HEK293 (cell line): Measurements from ENCODE around the gene ABAT.

Source experiments
- GLIS1 ChIP-seq: fragments of 450-650 bp; formaldehyde crosslinking; IDR thresholded peaks from 2 replicates; pipeline ENCODE4 v1.5.1; 2016; ENCODE audit warnings: missing biosample characterization, missing genetic modification characterization
- GLIS2 ChIP-seq: fragments of 450-650 bp; formaldehyde crosslinking; IDR thresholded peaks from 2 replicates; pipeline ENCODE4 v1.5.1; 2016; ENCODE audit warnings: missing biosample characterization, missing genetic modification characterization
- KLF10 ChIP-seq: fragments of 450-650 bp; IDR thresholded peaks from 2 replicates; pipeline ENCODE4 v1.5.1; 2018; ENCODE audit warnings: missing biosample characterization, mild to moderate bottlenecking, missing genetic modification characterization
- KLF8 ChIP-seq: fragments of 450-650 bp; formaldehyde crosslinking; IDR thresholded peaks from 2 replicates; pipeline ENCODE4 v1.5.1; 2016; ENCODE audit warnings: missing biosample characterization, missing genetic modification characterization
- KLF9 ChIP-seq: fragments of 450-650 bp; formaldehyde crosslinking; IDR thresholded peaks from 2 replicates; pipeline ENCODE4 v1.5.1; 2016; ENCODE audit warnings: missing biosample characterization, missing genetic modification characterization, low read depth
- SP2 ChIP-seq: fragments of 450-650 bp; formaldehyde crosslinking; IDR thresholded peaks from 2 replicates; pipeline ENCODE4 v1.5.1; 2016; ENCODE audit warnings: missing biosample characterization, missing genetic modification characterization
- SP7 ChIP-seq: fragments of 450-650 bp; formaldehyde crosslinking; IDR thresholded peaks from 2 replicates; pipeline ENCODE4 v1.5.1; 2016; ENCODE audit warnings: missing biosample characterization, missing genetic modification characterization
- YY2 ChIP-seq: fragments of 450-650 bp; formaldehyde crosslinking; IDR thresholded peaks from 2 replicates; pipeline ENCODE4 v1.5.1; 2016; ENCODE audit warnings: missing biosample characterization, missing genetic modification characterization
- ZBTB20 ChIP-seq: fragments of 450-650 bp; formaldehyde crosslinking; IDR thresholded peaks from 2 replicates; pipeline ENCODE4 v1.5.1; 2016; ENCODE audit warnings: missing biosample characterization, missing genetic modification characterization
- ZFHX2 ChIP-seq: fragments of 450-650 bp; formaldehyde crosslinking; conservative IDR thresholded peaks from 2 replicates; pipeline ENCODE4 v1.5.1; 2016; ENCODE audit warnings: missing biosample characterization, missing genetic modification characterization
- ZFP69B ChIP-seq: fragments of 450-650 bp; formaldehyde crosslinking; IDR thresholded peaks from 2 replicates; pipeline ENCODE4 v1.5.1; 2016; ENCODE audit warnings: missing biosample characterization, missing genetic modification characterization
- ZIC2 ChIP-seq: fragments of 450-650 bp; formaldehyde crosslinking; IDR thresholded peaks from 2 replicates; pipeline ENCODE4 v1.5.1; 2016; ENCODE audit warnings: missing biosample characterization, missing genetic modification characterization
- ZNF10 ChIP-seq: fragments of 450-650 bp; formaldehyde crosslinking; IDR thresholded peaks from 2 replicates; pipeline ENCODE4 v1.5.1; 2017; ENCODE audit warnings: missing biosample characterization, missing genetic modification characterization
- ZNF311 ChIP-seq: fragments of 450-650 bp; formaldehyde crosslinking; IDR thresholded peaks from 2 replicates; pipeline ENCODE4 v1.5.1; 2017; ENCODE audit warnings: missing biosample characterization, missing genetic modification characterization, borderline replicate concordance
- ZNF394 ChIP-seq: fragments of 450-650 bp; formaldehyde crosslinking; IDR thresholded peaks from 2 replicates; pipeline ENCODE4 v1.5.1; 2016; ENCODE audit warnings: missing biosample characterization, missing genetic modification characterization, mild to moderate bottlenecking, moderate library complexity, borderline replicate concordance
- ZNF510 ChIP-seq: fragments of 450-650 bp; formaldehyde crosslinking; IDR thresholded peaks from 2 replicates; pipeline ENCODE4 v1.5.1; 2018; ENCODE audit warnings: mild to moderate bottlenecking, missing genetic modification characterization, missing biosample characterization; ENCODE audit not compliant: insufficient replicate concordance
- ZNF610 ChIP-seq: fragments of 450-650 bp; formaldehyde crosslinking; IDR thresholded peaks from 2 replicates; pipeline ENCODE4 v1.5.1; 2016; ENCODE audit warnings: missing biosample characterization, missing genetic modification characterization, borderline replicate concordance
- ZNF629 ChIP-seq: fragments of 450-650 bp; formaldehyde crosslinking; IDR thresholded peaks from 2 replicates; pipeline ENCODE4 v1.5.1; 2017; ENCODE audit warnings: missing biosample characterization, missing genetic modification characterization
- ZNF76 ChIP-seq: fragments of 450-650 bp; formaldehyde crosslinking; IDR thresholded peaks from 2 replicates; pipeline ENCODE4; 2016; ENCODE audit warnings: low read depth, missing biosample characterization, missing genetic modification characterization, borderline replicate concordance
- ZNF843 ChIP-seq: fragments of 450-650 bp; formaldehyde crosslinking; IDR thresholded peaks from 2 replicates; pipeline ENCODE4 v1.5.1; 2016; ENCODE audit warnings: missing biosample characterization, missing genetic modification characterization
- TF ChIP-seq, protein P1 (sequence below): fragments of 450-650 bp; formaldehyde crosslinking; IDR thresholded peaks from 2 replicates; pipeline ENCODE4 v1.5.1; 2016; ENCODE audit warnings: missing biosample characterization, missing genetic modification characterization
- TF ChIP-seq, protein P2 (sequence below): fragments of 450-650 bp; formaldehyde crosslinking; IDR thresholded peaks from 2 replicates; pipeline ENCODE4 v1.5.1; 2016; ENCODE audit warnings: missing biosample characterization, missing genetic modification characterization
- TF ChIP-seq, protein P3 (sequence below): fragments of 450-650 bp; formaldehyde crosslinking; IDR thresholded peaks from 2 replicates; pipeline ENCODE4 v1.5.1; 2016; ENCODE audit warnings: missing biosample characterization, missing genetic modification characterization
- TF ChIP-seq, protein P4 (sequence below): fragments of 450-650 bp; formaldehyde crosslinking; IDR thresholded peaks from 2 replicates; pipeline ENCODE4 v1.5.1; 2016; ENCODE audit warnings: missing biosample characterization, missing genetic modification characterization, low read depth
- TF ChIP-seq, protein P5 (sequence below): fragments of 450-650 bp; formaldehyde crosslinking; conservative IDR thresholded peaks from 2 replicates; pipeline ENCODE4 v1.5.1; 2016; ENCODE audit warnings: low read depth, missing biosample characterization, missing genetic modification characterization

ABAT gene

DNA sequence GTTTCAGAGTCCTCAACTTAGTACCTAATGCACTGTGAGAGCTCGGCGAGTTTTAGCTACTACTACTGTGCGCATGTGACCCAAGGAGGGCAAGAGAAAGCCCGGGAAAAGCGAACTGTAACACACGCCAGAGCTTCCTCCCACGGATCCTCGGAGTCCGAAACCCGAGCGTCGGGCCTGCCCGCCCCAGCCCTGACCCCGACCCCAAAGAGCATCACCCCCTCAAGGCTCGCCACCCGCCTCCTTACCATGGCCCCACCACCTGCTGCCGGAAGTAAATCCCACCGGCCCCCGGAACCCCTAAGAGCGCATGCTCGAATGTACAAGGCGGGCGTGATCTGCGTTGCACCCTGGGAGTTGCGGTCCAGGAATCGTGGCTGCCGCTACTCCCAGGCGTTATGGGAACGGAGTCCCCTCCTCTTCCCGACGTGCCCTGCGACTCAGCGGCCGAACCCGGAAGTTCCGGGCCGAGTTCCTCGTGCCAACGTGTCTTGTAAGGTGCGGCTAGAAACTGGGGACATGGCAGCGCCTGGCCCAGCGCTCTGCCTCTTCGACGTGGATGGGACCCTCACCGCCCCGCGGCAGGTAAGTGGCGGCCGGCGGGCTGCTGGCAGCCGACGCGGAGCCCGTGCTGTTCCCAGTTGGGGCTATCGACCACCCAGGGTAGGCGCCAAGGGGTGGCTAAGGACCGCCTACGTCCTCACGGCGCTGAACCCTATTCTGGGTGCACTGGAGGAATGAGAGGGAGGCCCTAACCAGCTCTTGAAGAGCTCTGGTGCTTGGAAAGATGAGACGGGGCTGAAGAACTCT, 123.2 kb downstream of the ABAT start, which contains the start of the genes PMM2 and TMEM186 (continued):
- TF ChIP-seq, protein P1, sequence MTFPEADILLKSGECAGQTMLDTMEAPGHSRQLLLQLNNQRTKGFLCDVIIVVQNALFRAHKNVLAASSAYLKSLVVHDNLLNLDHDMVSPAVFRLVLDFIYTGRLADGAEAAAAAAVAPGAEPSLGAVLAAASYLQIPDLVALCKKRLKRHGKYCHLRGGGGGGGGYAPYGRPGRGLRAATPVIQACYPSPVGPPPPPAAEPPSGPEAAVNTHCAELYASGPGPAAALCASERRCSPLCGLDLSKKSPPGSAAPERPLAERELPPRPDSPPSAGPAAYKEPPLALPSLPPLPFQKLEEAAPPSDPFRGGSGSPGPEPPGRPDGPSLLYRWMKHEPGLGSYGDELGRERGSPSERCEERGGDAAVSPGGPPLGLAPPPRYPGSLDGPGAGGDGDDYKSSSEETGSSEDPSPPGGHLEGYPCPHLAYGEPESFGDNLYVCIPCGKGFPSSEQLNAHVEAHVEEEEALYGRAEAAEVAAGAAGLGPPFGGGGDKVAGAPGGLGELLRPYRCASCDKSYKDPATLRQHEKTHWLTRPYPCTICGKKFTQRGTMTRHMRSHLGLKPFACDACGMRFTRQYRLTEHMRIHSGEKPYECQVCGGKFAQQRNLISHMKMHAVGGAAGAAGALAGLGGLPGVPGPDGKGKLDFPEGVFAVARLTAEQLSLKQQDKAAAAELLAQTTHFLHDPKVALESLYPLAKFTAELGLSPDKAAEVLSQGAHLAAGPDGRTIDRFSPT: peak; percentile 81
- TF ChIP-seq, protein P2, sequence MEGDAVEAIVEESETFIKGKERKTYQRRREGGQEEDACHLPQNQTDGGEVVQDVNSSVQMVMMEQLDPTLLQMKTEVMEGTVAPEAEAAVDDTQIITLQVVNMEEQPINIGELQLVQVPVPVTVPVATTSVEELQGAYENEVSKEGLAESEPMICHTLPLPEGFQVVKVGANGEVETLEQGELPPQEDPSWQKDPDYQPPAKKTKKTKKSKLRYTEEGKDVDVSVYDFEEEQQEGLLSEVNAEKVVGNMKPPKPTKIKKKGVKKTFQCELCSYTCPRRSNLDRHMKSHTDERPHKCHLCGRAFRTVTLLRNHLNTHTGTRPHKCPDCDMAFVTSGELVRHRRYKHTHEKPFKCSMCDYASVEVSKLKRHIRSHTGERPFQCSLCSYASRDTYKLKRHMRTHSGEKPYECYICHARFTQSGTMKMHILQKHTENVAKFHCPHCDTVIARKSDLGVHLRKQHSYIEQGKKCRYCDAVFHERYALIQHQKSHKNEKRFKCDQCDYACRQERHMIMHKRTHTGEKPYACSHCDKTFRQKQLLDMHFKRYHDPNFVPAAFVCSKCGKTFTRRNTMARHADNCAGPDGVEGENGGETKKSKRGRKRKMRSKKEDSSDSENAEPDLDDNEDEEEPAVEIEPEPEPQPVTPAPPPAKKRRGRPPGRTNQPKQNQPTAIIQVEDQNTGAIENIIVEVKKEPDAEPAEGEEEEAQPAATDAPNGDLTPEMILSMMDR: no peak
- TF ChIP-seq ZBTB20 (tag by site-specific recombination) (no peak), ZNF311 (no peak), KLF9 (tag by site-specific recombination) (0 out of 2 replicates have a peak, but pooled peaks have one; percentile 18), ZNF610 (0 out of 2 replicates have a peak, but pooled peaks have one; percentile 3), GLIS2 (tag by site-specific recombination) (peak; percentile 73), ZNF843 (0 out of 2 replicates have a peak, but pooled peaks have one; percentile 11), ZNF510 (tag by site-specific recombination) (no peak), ZIC2 (tag by site-specific recombination) (peak; percentile 11; the same call in 1 of the 2 replicates), KLF10 (tag by site-specific recombination) (peak; percentile 16; the same call in 1 of the 2 replicates), SP7 (tag by site-specific recombination) (peak; percentile 62), ZFP69B (tag by site-specific recombination) (peak; percentile 97), ZFHX2 (peak; percentile 65), ZNF394 (tag by site-specific recombination) (peak; percentile 85), YY2 (0 out of 2 replicates have a peak, but pooled peaks have one; percentile 27), KLF8 (peak; percentile 43; the same call in 1 of the 2 replicates), ZNF629 (tag by site-specific recombination) (peak; percentile 39; the same call in 1 of the 2 replicates), ZNF76 (tag by site-specific recombination) (peak; percentile 100), SP2 (tag by site-specific recombination) (peak; percentile 96), ZNF10 (peak; percentile 97), GLIS1 (tag by site-specific recombination) (no peak)
- TF ChIP-seq, protein P3, sequence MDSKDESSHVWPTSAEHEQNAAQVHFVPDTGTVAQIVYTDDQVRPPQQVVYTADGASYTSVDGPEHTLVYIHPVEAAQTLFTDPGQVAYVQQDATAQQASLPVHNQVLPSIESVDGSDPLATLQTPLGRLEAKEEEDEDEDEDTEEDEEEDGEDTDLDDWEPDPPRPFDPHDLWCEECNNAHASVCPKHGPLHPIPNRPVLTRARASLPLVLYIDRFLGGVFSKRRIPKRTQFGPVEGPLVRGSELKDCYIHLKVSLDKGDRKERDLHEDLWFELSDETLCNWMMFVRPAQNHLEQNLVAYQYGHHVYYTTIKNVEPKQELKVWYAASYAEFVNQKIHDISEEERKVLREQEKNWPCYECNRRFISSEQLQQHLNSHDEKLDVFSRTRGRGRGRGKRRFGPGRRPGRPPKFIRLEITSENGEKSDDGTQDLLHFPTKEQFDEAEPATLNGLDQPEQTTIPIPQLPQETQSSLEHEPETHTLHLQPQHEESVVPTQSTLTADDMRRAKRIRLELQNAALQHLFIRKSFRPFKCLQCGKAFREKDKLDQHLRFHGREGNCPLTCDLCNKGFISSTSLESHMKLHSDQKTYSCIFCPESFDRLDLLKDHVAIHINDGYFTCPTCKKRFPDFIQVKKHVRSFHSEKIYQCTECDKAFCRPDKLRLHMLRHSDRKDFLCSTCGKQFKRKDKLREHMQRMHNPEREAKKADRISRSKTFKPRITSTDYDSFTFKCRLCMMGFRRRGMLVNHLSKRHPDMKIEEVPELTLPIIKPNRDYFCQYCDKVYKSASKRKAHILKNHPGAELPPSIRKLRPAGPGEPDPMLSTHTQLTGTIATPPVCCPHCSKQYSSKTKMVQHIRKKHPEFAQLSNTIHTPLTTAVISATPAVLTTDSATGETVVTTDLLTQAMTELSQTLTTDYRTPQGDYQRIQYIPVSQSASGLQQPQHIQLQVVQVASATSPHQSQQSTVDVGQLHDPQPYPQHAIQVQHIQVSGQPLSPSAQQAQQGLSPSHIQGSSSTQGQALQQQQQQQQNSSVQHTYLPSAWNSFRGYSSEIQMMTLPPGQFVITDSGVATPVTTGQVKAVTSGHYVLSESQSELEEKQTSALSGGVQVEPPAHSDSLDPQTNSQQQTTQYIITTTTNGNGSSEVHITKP: no peak
- TF ChIP-seq, protein P4, sequence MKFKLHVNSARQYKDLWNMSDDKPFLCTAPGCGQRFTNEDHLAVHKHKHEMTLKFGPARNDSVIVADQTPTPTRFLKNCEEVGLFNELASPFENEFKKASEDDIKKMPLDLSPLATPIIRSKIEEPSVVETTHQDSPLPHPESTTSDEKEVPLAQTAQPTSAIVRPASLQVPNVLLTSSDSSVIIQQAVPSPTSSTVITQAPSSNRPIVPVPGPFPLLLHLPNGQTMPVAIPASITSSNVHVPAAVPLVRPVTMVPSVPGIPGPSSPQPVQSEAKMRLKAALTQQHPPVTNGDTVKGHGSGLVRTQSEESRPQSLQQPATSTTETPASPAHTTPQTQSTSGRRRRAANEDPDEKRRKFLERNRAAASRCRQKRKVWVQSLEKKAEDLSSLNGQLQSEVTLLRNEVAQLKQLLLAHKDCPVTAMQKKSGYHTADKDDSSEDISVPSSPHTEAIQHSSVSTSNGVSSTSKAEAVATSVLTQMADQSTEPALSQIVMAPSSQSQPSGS: no peak
- TF ChIP-seq, protein P5, sequence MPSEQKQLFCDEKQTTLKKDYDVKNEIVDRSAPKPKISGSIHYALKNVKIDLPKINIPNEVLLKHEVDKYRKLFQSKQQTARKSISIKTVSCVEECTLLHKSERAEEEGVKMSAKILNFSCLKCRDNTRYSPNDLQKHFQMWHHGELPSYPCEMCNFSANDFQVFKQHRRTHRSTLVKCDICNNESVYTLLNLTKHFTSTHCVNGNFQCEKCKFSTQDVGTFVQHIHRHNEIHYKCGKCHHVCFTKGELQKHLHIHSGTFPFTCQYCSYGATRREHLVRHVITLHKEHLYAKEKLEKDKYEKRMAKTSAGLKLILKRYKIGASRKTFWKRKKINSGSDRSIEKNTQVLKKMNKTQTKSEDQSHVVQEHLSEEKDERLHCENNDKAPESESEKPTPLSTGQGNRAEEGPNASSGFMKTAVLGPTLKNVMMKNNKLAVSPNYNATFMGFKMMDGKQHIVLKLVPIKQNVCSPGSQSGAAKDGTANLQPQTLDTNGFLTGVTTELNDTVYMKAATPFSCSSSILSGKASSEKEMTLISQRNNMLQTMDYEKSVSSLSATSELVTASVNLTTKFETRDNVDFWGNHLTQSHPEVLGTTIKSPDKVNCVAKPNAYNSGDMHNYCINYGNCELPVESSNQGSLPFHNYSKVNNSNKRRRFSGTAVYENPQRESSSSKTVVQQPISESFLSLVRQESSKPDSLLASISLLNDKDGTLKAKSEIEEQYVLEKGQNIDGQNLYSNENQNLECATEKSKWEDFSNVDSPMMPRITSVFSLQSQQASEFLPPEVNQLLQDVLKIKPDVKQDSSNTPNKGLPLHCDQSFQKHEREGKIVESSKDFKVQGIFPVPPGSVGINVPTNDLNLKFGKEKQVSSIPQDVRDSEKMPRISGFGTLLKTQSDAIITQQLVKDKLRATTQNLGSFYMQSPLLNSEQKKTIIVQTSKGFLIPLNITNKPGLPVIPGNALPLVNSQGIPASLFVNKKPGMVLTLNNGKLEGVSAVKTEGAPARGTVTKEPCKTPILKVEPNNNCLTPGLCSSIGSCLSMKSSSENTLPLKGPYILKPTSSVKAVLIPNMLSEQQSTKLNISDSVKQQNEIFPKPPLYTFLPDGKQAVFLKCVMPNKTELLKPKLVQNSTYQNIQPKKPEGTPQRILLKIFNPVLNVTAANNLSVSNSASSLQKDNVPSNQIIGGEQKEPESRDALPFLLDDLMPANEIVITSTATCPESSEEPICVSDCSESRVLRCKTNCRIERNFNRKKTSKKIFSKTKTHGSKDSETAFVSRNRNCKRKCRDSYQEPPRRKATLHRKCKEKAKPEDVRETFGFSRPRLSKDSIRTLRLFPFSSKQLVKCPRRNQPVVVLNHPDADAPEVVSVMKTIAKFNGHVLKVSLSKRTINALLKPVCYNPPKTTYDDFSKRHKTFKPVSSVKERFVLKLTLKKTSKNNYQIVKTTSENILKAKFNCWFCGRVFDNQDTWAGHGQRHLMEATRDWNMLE (tag by site-specific recombination): peak; percentile 91
